ENCODE data around the gene NTN5.
A peak's percentile ranks its signal among the peaks of the same experiment; 100 is the strongest.
"Not testable (repeated sequence)": the region's sequence is repeated elsewhere in the genome, so short reads cannot be mapped to it uniquely, and the experiment has no call there.

The NTN5 gene

GRCh38 chr19:48696353-48697010, 23.7 kb upstream of the NTN5 start:
- DNase-seq (ENCODE audit: low read depth): no peak

GRCh38 chr19:48695743-48696352, 23.0 kb upstream of the NTN5 start, which contains the start of gene FUT2:
Gene FUT2, plus strand, starts transcription at chr19:48695971. Its CDS starts 6,986 bp downstream, at chr19:48702957.
- DNase-seq (ENCODE audit: low read depth): no peak

- DNase-seq (ENCODE audit: low read depth): not testable (repeated sequence)
These were observed 20.8 kb upstream of the NTN5 start for GRCh38 chr19:48693629-48694028.

- peak; percentile 7 for DNase-seq (ENCODE audit: low read depth)
These were observed 16.6 kb upstream of the NTN5 start for GRCh38 chr19:48689449-48689848.

- no peak for DNase-seq (ENCODE audit: low read depth)
These were observed 15.0 kb upstream of the NTN5 start for GRCh38 chr19:48687776-48688175.

GRCh38 chr19:48686637-48687036, 13.8 kb upstream of the NTN5 start:
- not testable (repeated sequence) for DNase-seq (ENCODE audit: low read depth)

GRCh38 chr19:48686088-48686487, 13.3 kb upstream of the NTN5 start:
- DNase-seq (ENCODE audit: low read depth): no peak

GRCh38 chr19:48685583-48685982, 12.8 kb upstream of the NTN5 start:
- DNase-seq (ENCODE audit: low read depth): no peak

GRCh38 chr19:48683349-48683748, 10.5 kb upstream of the NTN5 start:
- peak; percentile 8 for DNase-seq (ENCODE audit: low read depth)

GRCh38 chr19:48681127-48681470, 8.3 kb upstream of the NTN5 start:
- peak; percentile 97 for DNase-seq (ENCODE audit: low read depth)

GRCh38 chr19:48680436-48681126, 7.8 kb upstream of the NTN5 start:
- no peak for DNase-seq (ENCODE audit: low read depth)

- DNase-seq (ENCODE audit: low read depth): not testable (repeated sequence)
These were observed 7.2 kb upstream of the NTN5 start for GRCh38 chr19:48680006-48680405.

GRCh38 chr19:48678201-48678600, 5.4 kb upstream of the NTN5 start:
- DNase-seq (ENCODE audit: low read depth): no peak

GRCh38 chr19:48676887-48677286, 4.1 kb upstream of the NTN5 start:
- DNase-seq (ENCODE audit: low read depth): no peak

- no peak for DNase-seq (ENCODE audit: low read depth)
These were observed 3.7 kb upstream of the NTN5 start for GRCh38 chr19:48676487-48676886.

GRCh38 chr19:48674921-48675824, 2.4 kb upstream of the NTN5 start:
- peak; percentile 67 for DNase-seq (ENCODE audit: low read depth)

GRCh38 chr19:48674216-48674809, 1.5 kb upstream of the NTN5 start:
- no peak for DNase-seq (ENCODE audit: low read depth)

- no peak for DNase-seq (ENCODE audit: low read depth)
These were observed 751 bp upstream of the NTN5 start for GRCh38 chr19:48673436-48674100.

GRCh38 chr19:48671446-48671995, 1.3 kb downstream of the NTN5 start:
- no peak for DNase-seq (ENCODE audit: low read depth)

- DNase-seq (ENCODE audit: low read depth): no peak
These were observed 1.9 kb downstream of the NTN5 start for GRCh38 chr19:48670699-48671445.

Measured in amniotic epithelial cell (primary cell).